CD14-positive monocyte (primary cell): ENCODE data around the gene KRTAP5-4. TPM values are rescaled to one million over a fixed set of nuclear protein-coding genes. Genes with fewer than 3 reads are reported as not detected.

Experiments
- DNase-seq, 3 donors: peaks; one replicate each; pipeline ENCODE4 v3.0.0-alpha.2; 2011 to 2022
- H2AFZ ChIP-seq: 2 replicates; pipeline ENCODE4 v1.6.0; 2012; ENCODE audit warnings: mild to moderate bottlenecking, low read depth, low read length, inconsistent platforms; ENCODE audit not compliant: insufficient read depth, poor library complexity, severe bottlenecking
- H3K27ac ChIP-seq, 2 donors: 1 replicate in 1 of 2; 2 replicates in 1 of 2; pipeline ENCODE4 v1.5.1; 2012 to 2013; ENCODE audit warnings: low read length in 2 of 2, control low read depth in 1 of 2, inconsistent platforms in 1 of 2, low read depth in 1 of 2, mild to moderate bottlenecking in 1 of 2
- H3K27me3 ChIP-seq, 2 donors: one replicate each; pipeline versions ENCODE4 v1.6.0 to v1.6.1; 2011 to 2013; ENCODE audit warnings: low read length in 2 of 2; ENCODE audit not compliant: control insufficient read depth in 2 of 2, insufficient read depth in 2 of 2
- H3K36me3 ChIP-seq, 2 donors: replicated peaks in 1 of 2; 1 replicate in 1 of 2; 2 replicates in 1 of 2; pipeline versions ENCODE4 v1.5.1 to v1.6.1; 2012 to 2013; ENCODE audit warnings: low read length in 2 of 2, control low read depth in 1 of 2, inconsistent platforms in 1 of 2, mild to moderate bottlenecking in 1 of 2; ENCODE audit not compliant: insufficient read depth in 2 of 2, control insufficient read depth in 1 of 2
- H3K4me1 ChIP-seq, 2 donors: 1 replicate in 1 of 2; 2 replicates in 1 of 2; pipeline versions ENCODE4 v1.5.1 to v1.6.1; 2012 to 2013; ENCODE audit warnings: low read length in 2 of 2, control low read depth in 1 of 2, inconsistent platforms in 1 of 2, mild to moderate bottlenecking in 1 of 2, moderate library complexity in 1 of 2; ENCODE audit not compliant: insufficient read depth in 2 of 2, control insufficient read depth in 1 of 2
- H3K4me2 ChIP-seq: replicated peaks from 2 replicates; pipeline ENCODE3; 2012; ENCODE audit warnings: low read length, moderate library complexity, mild to moderate bottlenecking; ENCODE audit not compliant: poor library complexity, severe bottlenecking; ENCODE audit errors: extremely low read depth
- H3K4me3 ChIP-seq, 3 experiments: fragments of 200-600 bp in 1 of 3; sonication (generic) in 1 of 3; replicated peaks in 1 of 3; 1 replicate in 2 of 3; 2 replicates in 1 of 3; pipeline ENCODE4 v1.5.1; 2011 to 2013; ENCODE audit warnings: low read length in 3 of 3, mild to moderate bottlenecking in 3 of 3, control low read depth in 2 of 3, low read depth in 2 of 3, inconsistent platforms in 1 of 3, moderate library complexity in 1 of 3
- H3K79me2 ChIP-seq: 2 replicates; pipeline ENCODE4 v1.6.0; 2012; ENCODE audit warnings: mild to moderate bottlenecking, control low read depth, inconsistent platforms, low read length, moderate library complexity; ENCODE audit not compliant: insufficient read depth
- H3K9ac ChIP-seq: 2 replicates; pipeline ENCODE4 v1.6.0; 2017; ENCODE audit warnings: low read length, mild to moderate bottlenecking; ENCODE audit not compliant: insufficient read depth, poor library complexity, severe bottlenecking
- H3K9me3 ChIP-seq, 2 donors: replicated peaks in 1 of 2; 1 replicate in 1 of 2; 2 replicates in 1 of 2; pipeline versions ENCODE4 v1.5.1 to v1.6.1; 2012 to 2013; ENCODE audit warnings: low read length in 2 of 2, control low read depth in 1 of 2; ENCODE audit not compliant: control insufficient read depth in 1 of 2, insufficient read depth in 1 of 2
- H4K20me1 ChIP-seq: 2 replicates; pipeline ENCODE4 v1.6.0; 2012; ENCODE audit warnings: mild to moderate bottlenecking, low read length, control low read depth, moderate library complexity; ENCODE audit not compliant: insufficient read depth
- H3K27ac Mint-ChIP-seq, 7 donors: one replicate each; pipeline ENCODE4 v1.8.0; 2020; ENCODE audit warnings: mild to moderate bottlenecking in 7 of 7, mixed read lengths in 7 of 7, moderate library complexity in 6 of 7, inconsistent platforms in 2 of 7
- H3K27me3 Mint-ChIP-seq, 3 donors: one replicate each; pipeline ENCODE4 v1.8.0; 2021 to 2022; ENCODE audit warnings: low read depth in 3 of 3, mild to moderate bottlenecking in 3 of 3, mixed read lengths in 3 of 3, moderate library complexity in 3 of 3, inconsistent platforms in 1 of 3
- H3K36me3 Mint-ChIP-seq, 2 donors: one replicate each; pipeline ENCODE4 v1.8.0; 2020; ENCODE audit warnings: mixed read lengths in 2 of 2, inconsistent platforms in 1 of 2, mild to moderate bottlenecking in 1 of 2
- H3K4me1 Mint-ChIP-seq: one replicate; pipeline ENCODE4 v1.8.0; 2020; ENCODE audit warnings: mild to moderate bottlenecking, mixed read lengths
- H3K4me3 Mint-ChIP-seq, 2 donors: one replicate each; pipeline ENCODE4 v1.8.0; 2020; ENCODE audit warnings: mild to moderate bottlenecking in 2 of 2, mixed read lengths in 2 of 2, moderate library complexity in 1 of 2
- H3K9me3 Mint-ChIP-seq, 7 donors: one replicate each; pipeline ENCODE4 v1.8.0; 2020 to 2022; ENCODE audit warnings: mixed read lengths in 7 of 7, mild to moderate bottlenecking in 6 of 7, moderate library complexity in 6 of 7, inconsistent platforms in 2 of 7
- CTCF ChIP-seq: fragments of 200-600 bp; IDR thresholded peaks from one replicate; pipeline ENCODE4 v1.8.0; 2022; ENCODE audit warnings: antibody characterized with exemption, mild to moderate bottlenecking
- WGBS: methylation state at CpG from one replicate; pipeline ENCODE4 v1.1.5; 2013; ENCODE audit warnings: missing lambda C conversion rate; ENCODE audit not compliant: insufficient coverage; 5-methylcytosine and 5-hydroxymethylcytosine counted together
- intact Hi-C, 2 donors: fragments of 100-400 bp; cut with micrococcal nuclease; formaldehyde crosslinking; loops; one replicate each; pipeline versions ENCODE4 v1.15.0 to v1.15.1; 2023
- polyA plus RNA-seq, 3 donors: library from polyadenylated mRNA; depleted of rRNA in 1 of 3; unstranded in 2 of 3; stranded (reverse) in 1 of 3; fragments of 300-500 nt in 2 of 3; fragments of >200 nt in 1 of 3; fragmentation: Illumina TruSeq in 2 of 3; gene quantifications; 1 replicate in 2 of 3; 2 replicates in 1 of 3; pipeline ENCODE4 v1.2.3, GENCODE V29; 2012 to 2021

Gene KRTAP5-4
- polyA plus RNA-seq, 3 donors = not detected

GRCh38 chr11:1643146-1643690, 21.3 kb upstream of the KRTAP5-4 start:
- no peaks in the 10 kb centered on the region for H3K36me3 ChIP-seq
- no peaks in the 10 kb centered on the region for H3K79me2 ChIP-seq
- H3K36me3 Mint-ChIP-seq = no peaks in the 10 kb centered on the region
- H3K27me3 Mint-ChIP-seq = peaks cover 13 to 32% (median 17%) of the 10 kb centered on the region in 3 donors
- no peak overlapping the region for H3K27ac ChIP-seq
- no peak overlapping the region for H2AFZ ChIP-seq
- no peaks in the 10 kb centered on the region for H4K20me1 ChIP-seq
- H3K4me3 Mint-ChIP-seq = no peak overlapping the region
- no peaks in the 10 kb centered on the region for H3K9me3 Mint-ChIP-seq
- no peak for DNase-seq
- 99% methylated on average over 15 of the region's 20 CpGs for WGBS
- H3K9ac ChIP-seq = no peak overlapping the region
- H3K9me3 ChIP-seq = no peaks in the 10 kb centered on the region
- H3K4me1 ChIP-seq = no peaks in the 10 kb centered on the region
- H3K4me2 ChIP-seq = no peak overlapping the region
- intact Hi-C loops = no loop called here
- H3K4me1 Mint-ChIP-seq = no peaks in the 10 kb centered on the region
- no peaks in the 10 kb centered on the region for H3K27me3 ChIP-seq
- TF ChIP-seq CTCF = no peak
- H3K4me3 ChIP-seq = no peak overlapping the region
- no peak overlapping the region for H3K27ac Mint-ChIP-seq

GRCh38 chr11:1642288-1643145, 20.6 kb upstream of the KRTAP5-4 start:
- no peaks in the 10 kb centered on the region for H3K4me1 ChIP-seq
- no peak overlapping the region for H3K9ac ChIP-seq
- intact Hi-C loops = no loop called here
- H3K9me3 ChIP-seq = no peaks in the 10 kb centered on the region
- TF ChIP-seq CTCF = no peak
- no peak overlapping the region for H3K4me3 ChIP-seq
- no peaks in the 10 kb centered on the region for H3K36me3 ChIP-seq
- no peak overlapping the region for H2AFZ ChIP-seq
- Mint-ChIP-seq H3K27me3 (peaks cover 15 to 32% (median 17%) of the 10 kb centered on the region in 3 donors), H3K9me3 (no peaks in the 10 kb centered on the region), H3K4me1 (no peaks in the 10 kb centered on the region), H3K4me3 (no peak overlapping the region), H3K27ac (no peak overlapping the region), H3K36me3 (no peaks in the 10 kb centered on the region)
- no peaks in the 10 kb centered on the region for H4K20me1 ChIP-seq
- H3K4me2 ChIP-seq = no peak overlapping the region
- no peak overlapping the region for H3K27ac ChIP-seq
- H3K27me3 ChIP-seq = no peaks in the 10 kb centered on the region
- no peaks in the 10 kb centered on the region for H3K79me2 ChIP-seq
- no peak for DNase-seq
- WGBS = 87% methylated on average over 24 of the region's 29 CpGs
